NK-92 treated with Interleukin-12 subunit alpha and Interleukin-12 subunit beta, amount 100 ng/mL, for 24 hours (cell line): ENCODE measurements around the gene PSMC5.
"Not testable (repeated sequence)": the region's sequence is repeated elsewhere in the genome, so short reads cannot be mapped to it uniquely, and the experiment has no call there.

Source experiments
- DNase-seq: peaks from one replicate; lab custom pipeline; 2025; lab: John Stamatoyannopoulos, UW

PSMC5 gene

DNA sequence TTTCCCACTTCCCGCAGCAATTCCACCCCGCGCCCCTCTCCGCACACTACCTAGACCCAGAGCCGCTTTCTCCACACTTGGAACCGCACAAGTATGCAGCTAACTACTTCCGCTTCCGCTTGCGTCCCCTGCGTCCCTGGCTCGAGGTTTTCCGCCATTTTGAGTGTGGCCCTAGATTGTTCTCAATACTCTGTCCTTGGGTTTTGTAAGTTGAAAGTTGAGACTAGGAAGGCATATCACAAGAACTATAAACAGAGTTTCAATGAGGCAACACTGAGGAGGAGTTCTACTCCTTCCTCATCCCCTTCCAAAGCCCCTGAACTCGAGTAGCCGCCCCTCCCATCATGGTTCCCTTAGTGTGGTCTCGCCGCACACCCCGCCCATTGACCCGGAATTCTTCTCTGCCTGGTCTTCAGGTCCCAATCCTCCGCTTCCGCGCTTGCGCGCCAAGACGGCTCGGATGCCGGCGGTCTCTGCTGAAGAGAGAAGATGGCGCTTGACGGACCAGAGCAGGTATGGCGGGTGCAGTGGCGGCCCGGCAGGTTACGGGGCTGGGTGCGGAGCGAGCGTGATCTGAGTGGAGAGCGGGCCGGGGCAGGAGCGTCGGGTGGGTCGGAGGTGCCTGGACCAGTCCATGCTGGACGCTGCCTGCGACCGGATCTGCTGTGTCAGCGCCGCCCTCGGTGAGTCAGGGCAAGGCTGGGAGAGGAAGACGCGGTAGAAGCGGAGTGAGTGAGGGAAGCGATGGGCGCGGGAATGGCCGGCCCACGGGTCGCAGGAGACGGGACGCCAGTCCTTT, at the start of gene PSMC5, which contains the start of gene FTSJ3:
Gene PSMC5, plus strand, starts transcription at position 430 of the 799 bp plus-strand sequence. Its CDS starts 60 bp downstream, at position 490.
Gene FTSJ3, minus strand, starts transcription at position 662 of the 799 bp plus-strand sequence. CDS start 761 bp downstream, outside the sequence.
- DNase-seq, result peak; percentile 93

GRCh38 chr17:63780507-63780906, 46.7 kb upstream of the PSMC5 start:
- no peak for DNase-seq

DNA sequence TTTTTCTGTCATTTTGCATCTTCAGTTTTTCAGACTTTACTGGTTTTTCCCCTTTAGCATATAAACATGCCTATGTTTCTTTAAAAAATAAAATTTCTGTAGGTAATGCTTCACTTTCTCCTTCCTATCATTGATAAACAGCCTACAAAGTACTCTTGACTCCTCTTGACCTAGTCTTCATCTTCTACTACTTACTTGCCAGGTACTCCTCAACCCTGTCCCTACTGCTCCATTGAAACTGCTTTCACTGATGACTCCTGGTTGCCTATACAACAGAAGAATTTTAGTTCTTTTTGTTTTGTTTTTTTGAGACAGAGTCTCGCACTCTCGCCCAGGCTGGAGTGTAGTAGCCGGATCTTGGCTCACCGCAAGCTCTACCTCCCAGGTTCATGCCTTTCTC, 46.3 kb upstream of the PSMC5 start:
- no peak for DNase-seq

DNA sequence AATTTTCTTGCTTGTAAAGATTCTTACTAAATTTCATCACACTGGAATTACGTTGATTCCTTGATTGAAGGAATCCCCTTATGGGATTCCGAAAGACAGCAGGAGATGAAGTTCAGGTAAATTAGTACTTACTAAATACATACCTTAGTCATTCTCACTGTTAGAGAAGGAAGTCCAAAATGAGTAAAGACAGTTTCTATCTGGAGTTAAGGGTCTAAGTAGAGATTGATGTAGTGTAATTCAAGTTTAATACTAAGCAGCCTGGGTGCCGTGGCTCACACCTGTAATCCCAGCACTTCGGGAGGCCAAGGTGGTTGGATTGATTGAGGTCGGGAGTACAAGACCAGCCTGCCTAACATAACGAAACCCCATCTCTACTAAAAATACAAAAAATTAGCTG, 43.7 kb upstream of the PSMC5 start:
- DNase-seq, result no peak

GRCh38 chr17:63785556-63785955, 41.7 kb upstream of the PSMC5 start:
- no peak for DNase-seq

DNA sequence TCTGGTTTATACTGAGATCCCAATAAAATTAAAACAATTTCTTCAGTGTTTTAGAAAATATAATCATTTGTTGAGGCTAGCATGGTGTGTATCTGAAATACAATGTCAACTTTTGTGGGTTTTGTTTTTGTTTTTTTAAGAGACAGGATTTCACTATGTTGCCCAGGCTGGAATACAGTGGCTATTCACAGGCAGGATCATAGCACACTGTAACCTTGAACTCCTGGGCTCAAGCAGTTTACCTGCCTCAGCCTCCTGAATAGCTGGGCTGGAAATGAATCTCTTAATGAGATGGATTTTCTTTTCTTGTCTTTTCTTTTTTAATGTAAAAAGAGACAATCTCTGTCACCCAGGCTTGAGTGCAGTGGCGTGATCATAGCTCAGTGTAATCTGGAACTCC, 41.1 kb upstream of the PSMC5 start:
- no peak for DNase-seq

GRCh38 chr17:63786971-63787711, 40.1 kb upstream of the PSMC5 start:
- no peak for DNase-seq

DNA sequence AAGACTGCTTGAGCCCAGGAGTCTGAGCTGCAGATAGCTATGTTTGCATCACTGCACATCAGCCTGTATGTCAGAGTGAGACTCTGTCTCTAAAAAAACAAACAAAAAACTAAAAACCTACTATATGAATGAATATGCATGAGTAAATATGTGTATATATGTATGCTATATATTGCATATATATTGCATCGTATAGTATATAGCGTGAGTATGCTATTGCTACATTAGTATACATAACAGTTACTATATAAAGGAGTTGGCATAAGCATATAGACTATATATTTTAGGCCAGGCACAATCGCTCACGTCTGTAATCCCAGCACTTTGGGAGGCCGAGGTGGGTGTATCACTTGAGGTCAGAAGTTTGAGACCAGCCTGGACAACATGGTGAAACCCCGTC, 37.2 kb upstream of the PSMC5 start:
- DNase-seq, result no peak

GRCh38 chr17:63792055-63792729, 35.0 kb upstream of the PSMC5 start:
- DNase-seq, result no peak

- DNase-seq, result not testable (repeated sequence)
Observed at GRCh38 chr17:63796375-63796774, 30.9 kb upstream of the PSMC5 start.

- DNase-seq, result no peak
Observed at GRCh38 chr17:63798572-63799106, 28.6 kb upstream of the PSMC5 start.

GRCh38 chr17:63800783-63801182, 26.4 kb upstream of the PSMC5 start:
- DNase-seq, result no peak

DNA sequence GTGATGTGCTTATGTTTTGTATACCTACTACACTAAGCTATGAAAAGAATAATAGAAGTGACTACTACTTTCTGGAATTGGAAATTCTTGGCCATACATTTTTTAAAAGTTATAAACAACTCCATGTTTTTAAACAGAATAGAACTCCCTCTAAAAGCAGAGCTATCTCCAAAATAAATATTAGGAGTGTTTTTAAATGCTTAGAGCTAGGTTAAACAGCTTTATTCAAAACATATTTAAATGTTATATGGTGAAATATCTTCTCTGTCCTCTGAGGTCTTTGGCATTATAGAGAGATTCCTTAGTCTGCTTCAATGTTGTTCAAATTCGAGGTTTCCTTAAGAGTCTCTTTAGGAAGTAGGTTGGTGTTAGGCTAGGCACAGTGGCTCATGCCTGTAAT, 22.9 kb upstream of the PSMC5 start:
- no peak for DNase-seq

DNA sequence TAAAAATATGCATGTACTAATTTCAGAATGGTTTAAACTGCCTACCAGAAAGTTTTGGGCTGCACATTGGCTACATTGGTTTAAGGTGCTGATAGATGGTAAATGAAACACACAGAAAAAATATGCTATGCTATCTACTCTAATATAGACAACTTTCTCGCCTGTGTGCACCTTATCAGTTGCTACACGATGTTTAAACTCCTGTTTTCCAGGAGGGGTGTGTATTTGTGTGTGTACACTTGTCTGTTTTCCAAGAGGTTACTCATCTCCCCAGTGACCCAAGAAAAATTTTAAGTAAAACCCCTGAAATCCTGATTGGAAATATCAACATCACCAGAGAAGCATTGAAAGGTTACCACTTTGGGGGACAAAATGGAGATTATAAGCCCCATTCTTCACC, 21.6 kb upstream of the PSMC5 start:
- DNase-seq, result no peak

GRCh38 chr17:63809970-63810369, 17.3 kb upstream of the PSMC5 start:
- DNase-seq, result no peak

DNA sequence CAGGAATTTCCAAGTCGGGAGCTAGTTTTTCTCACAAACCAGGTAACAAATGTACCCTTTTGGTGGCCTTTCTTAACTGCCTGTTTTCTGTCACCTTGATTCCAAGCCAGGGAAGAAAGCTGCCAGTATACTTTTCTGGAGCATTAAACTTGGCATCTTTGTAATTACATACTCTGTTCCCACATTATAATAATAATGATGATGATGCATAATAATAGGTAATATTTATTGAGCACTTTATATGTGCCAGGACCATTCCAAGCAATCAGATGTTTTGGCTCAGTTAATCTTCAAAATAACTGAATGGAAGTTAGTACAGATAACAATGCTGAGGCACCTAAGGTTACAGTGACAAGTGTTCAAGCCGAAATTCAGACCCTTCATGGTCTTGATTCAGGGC, 11.1 kb upstream of the PSMC5 start:
- no peak for DNase-seq

DNA sequence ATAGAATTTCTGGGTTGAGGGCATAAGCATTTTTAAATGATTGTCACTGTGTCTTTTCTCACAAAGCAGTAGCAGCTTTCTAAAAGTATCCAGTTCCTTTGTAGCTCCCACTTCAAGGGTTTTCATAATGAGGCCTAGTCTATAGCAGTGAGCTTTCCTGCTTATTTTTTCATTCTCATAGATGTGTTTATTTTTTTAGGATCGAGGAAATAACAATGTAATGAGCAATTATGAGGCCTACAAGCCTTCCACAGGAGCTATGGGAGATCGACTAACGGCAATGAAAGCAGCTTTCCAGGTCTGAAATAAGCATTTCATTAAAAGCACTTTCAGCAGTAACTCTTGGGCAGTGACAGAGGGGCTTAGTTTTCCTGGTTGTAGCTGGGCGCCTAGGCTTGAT, 10.6 kb upstream of the PSMC5 start:
- DNase-seq, result no peak

- no peak for DNase-seq
Observed at GRCh38 chr17:63817736-63818385, 9.4 kb upstream of the PSMC5 start.

DNA sequence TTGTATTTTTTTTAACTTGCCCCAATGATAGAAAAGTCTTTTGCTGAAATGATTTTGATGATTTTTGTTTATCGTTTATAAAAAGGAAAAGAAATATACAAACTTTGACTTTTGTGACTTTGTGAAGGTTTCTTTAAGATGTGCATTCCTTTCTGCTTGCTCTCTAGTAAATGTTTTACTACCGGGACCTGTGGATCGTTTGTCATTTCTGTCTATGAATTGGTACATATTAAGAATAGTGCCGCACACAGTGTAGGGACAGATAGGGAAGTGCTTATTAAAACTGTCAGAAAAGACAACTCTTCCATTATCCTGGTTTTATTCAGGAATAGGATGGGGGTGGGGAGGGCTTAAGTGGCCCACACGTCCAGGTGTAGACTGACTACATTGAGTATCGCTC, 8.1 kb upstream of the PSMC5 start:
- DNase-seq, result no peak

DNA sequence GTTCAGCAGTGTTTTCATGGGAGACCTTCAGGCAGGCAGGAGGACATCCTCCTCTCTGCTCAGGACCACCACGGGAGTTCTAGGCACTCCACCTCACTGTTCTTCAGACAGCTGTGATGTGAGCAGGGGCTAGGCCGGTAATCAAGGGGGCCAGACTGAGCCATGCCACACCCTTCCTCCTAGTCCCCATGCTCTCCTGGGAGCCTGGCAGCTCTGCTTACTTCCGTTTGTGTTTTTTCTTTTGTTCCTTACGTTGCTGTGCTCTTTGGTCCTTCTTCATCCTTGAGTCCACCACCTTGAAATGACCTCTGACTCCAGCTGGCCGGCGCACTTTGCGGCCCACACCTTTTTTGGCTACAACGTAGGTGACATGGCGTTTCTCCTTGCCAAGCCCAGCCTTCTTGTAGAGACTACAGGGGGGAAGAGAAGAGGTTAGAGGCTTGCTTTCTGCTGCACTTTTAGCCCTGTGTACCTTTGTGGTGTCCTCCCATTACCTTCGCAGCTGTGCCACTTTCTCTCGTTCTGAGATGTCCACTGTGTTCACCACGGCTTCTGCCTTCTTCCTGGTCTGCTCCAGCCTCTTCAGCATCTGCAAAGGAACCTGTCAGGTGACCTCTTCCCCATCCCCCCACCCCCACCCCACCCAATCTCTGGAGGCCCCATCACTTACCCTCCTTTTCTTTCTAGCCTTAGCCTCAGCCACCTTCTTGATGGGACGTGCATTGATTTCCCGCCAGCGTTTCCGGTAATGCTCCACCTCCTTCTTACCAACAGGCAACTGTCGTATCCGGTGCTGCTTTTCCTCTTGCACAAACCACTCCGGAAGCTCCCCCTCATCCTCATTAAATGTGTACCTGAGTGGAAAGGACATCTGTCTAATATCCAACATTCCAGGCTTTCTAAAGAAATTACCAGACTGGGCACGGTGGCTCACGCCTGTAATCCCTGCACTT, 7.4 kb upstream of the PSMC5 start:
- DNase-seq, result no peak
